ENCODE data around the gene ATP9B.

The ATP9B gene

GRCh38 chr18:79410731-79411613 lies 341.8 kb downstream of the ATP9B start:
- no peak for DNase-seq (ENCODE audit: low read depth, low spot score)

- no peak for DNase-seq (ENCODE audit: low read depth, low spot score)
Observed at GRCh38 chr18:79411614-79412526, 342.7 kb downstream of the ATP9B start.

- no peak for DNase-seq (ENCODE audit: low read depth, low spot score)
Observed at GRCh38 chr18:79413025-79413424, 343.8 kb downstream of the ATP9B start.

GRCh38 chr18:79413426-79413825 lies 344.2 kb downstream of the ATP9B start:
- DNase-seq (ENCODE audit: low read depth, low spot score) = no peak

- DNase-seq (ENCODE audit: low read depth, low spot score) = no peak
Observed at GRCh38 chr18:79413901-79414300, 344.7 kb downstream of the ATP9B start.

GRCh38 chr18:79416022-79416676 lies 347.0 kb downstream of the ATP9B start:
- DNase-seq (ENCODE audit: low read depth, low spot score) = no peak

GRCh38 chr18:79416677-79417052 lies 347.5 kb downstream of the ATP9B start:
- DNase-seq (ENCODE audit: low read depth, low spot score) = no peak

- no peak for DNase-seq (ENCODE audit: low read depth, low spot score)
Observed at GRCh38 chr18:79418236-79418635, 349.0 kb downstream of the ATP9B start.

- DNase-seq (ENCODE audit: low read depth, low spot score) = no peak
Observed at GRCh38 chr18:79418642-79419041, 349.4 kb downstream of the ATP9B start.

- DNase-seq (ENCODE audit: low read depth, low spot score) = no peak
Observed at GRCh38 chr18:79420033-79420745, 351.0 kb downstream of the ATP9B start.

GRCh38 chr18:79421275-79421857 lies 352.2 kb downstream of the ATP9B start:
- DNase-seq (ENCODE audit: low read depth, low spot score) = no peak

- DNase-seq (ENCODE audit: low read depth, low spot score) = no peak
Observed at GRCh38 chr18:79422022-79422782, 353.0 kb downstream of the ATP9B start.

GRCh38 chr18:79422783-79423165 lies 353.6 kb downstream of the ATP9B start:
- no peak for DNase-seq (ENCODE audit: low read depth, low spot score)

- no peak for DNase-seq (ENCODE audit: low read depth, low spot score)
Observed at GRCh38 chr18:79423211-79424007, 354.2 kb downstream of the ATP9B start.

- DNase-seq (ENCODE audit: low read depth, low spot score) = no peak
Observed at GRCh38 chr18:79424008-79424565, 354.9 kb downstream of the ATP9B start.

- no peak for DNase-seq (ENCODE audit: low read depth, low spot score)
Observed at GRCh38 chr18:79424880-79425568, 355.8 kb downstream of the ATP9B start.

GRCh38 chr18:79425569-79425886 lies 356.3 kb downstream of the ATP9B start:
- DNase-seq (ENCODE audit: low read depth, low spot score) = peak; percentile 27
